ENCODE measurements around the gene BRME1. TPM values are rescaled to one million over a fixed set of nuclear protein-coding genes. Genes with fewer than 3 reads are reported as not detected.
"Not testable (repeated sequence)": the region's sequence is repeated elsewhere in the genome, so short reads cannot be mapped to it uniquely, and the experiment has no call there.

BRME1 gene
- total RNA-seq, 1 donor from 2014 or later: 2.9 TPM

DNA sequence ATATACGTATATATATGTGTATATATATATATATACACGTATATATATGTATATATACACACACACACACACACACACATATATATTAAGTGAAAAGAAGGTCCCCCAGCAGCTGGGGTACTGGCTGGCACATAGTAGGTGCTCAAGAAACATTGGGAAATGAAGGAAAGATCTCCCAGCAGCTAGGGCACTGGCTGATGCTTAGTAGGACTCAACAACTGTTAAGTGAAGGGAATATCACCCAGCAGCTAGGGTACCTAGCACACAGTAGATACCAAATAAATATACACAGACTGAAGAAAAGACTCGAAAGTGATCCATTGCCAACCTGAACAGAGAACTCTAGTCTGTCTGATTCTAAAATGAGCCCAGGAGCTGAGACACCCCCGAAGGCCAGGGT is 20.1 kb upstream of the BRME1 start:
- no peak overlapping the region for H3K4me3 Mint-ChIP-seq (ENCODE audit: unreplicated experiment)
- no peaks in the 10 kb centered on the region for H3K4me1 Mint-ChIP-seq (ENCODE audit: low read depth)
- H3K27ac Mint-ChIP-seq (ENCODE audit: unreplicated experiment): no peak overlapping the region
- no peaks in the 10 kb centered on the region for H3K27me3 Mint-ChIP-seq (ENCODE audit: low read depth)
- DNase-seq (ENCODE audit: low spot score): no peak
- peaks cover 3% of the 10 kb centered on the region for H3K9me3 Mint-ChIP-seq (ENCODE audit: low read depth)
- H3K36me3 Mint-ChIP-seq (ENCODE audit: low read depth): peaks cover 43% of the 10 kb centered on the region
- TF ChIP-seq, protein P1, sequence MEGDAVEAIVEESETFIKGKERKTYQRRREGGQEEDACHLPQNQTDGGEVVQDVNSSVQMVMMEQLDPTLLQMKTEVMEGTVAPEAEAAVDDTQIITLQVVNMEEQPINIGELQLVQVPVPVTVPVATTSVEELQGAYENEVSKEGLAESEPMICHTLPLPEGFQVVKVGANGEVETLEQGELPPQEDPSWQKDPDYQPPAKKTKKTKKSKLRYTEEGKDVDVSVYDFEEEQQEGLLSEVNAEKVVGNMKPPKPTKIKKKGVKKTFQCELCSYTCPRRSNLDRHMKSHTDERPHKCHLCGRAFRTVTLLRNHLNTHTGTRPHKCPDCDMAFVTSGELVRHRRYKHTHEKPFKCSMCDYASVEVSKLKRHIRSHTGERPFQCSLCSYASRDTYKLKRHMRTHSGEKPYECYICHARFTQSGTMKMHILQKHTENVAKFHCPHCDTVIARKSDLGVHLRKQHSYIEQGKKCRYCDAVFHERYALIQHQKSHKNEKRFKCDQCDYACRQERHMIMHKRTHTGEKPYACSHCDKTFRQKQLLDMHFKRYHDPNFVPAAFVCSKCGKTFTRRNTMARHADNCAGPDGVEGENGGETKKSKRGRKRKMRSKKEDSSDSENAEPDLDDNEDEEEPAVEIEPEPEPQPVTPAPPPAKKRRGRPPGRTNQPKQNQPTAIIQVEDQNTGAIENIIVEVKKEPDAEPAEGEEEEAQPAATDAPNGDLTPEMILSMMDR (IDR thresholded peaks at IDR 0.05): no peak

DNA sequence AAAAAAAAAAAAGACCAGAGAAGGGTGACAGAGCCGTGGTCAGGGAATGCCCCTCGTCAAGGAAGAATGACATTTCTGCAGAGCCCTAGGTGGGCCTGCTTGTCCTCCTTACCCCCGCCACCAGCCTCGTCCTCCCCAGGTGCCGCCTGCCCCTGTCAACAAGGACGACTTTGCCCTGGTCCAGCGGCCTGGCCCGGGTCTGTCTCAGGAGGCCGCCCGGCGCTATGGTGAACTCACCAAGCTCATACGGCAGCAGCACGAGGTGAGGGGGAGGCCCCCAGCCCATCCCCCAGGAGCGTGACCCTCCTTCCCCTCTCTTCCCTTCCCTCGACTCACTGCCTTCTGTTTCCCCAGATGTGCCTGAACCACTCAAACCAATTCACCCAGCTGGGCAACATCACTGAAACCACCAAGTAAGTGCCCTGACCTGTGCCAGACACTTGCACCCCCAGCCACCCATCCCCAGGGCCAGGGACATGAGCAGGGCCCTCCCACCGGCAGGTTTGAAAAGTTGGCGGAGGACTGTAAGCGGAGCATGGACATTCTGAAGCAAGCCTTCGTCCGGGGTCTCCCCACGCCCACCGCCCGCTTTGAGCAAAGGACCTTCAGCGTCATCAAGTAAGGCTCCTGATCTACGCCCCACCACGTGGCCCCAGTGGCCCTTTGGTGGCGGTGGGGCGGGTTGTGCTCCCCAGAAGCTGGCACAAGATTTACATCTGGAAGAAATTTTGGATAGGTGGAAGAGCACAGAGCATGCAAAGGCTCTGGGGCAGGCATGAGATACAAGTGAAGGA is 17.5 kb upstream of the BRME1 start:
- no peaks in the 10 kb centered on the region for H3K27me3 Mint-ChIP-seq (ENCODE audit: low read depth)
- no peaks in the 10 kb centered on the region for H3K4me1 Mint-ChIP-seq (ENCODE audit: low read depth)
- H3K9me3 Mint-ChIP-seq (ENCODE audit: low read depth): peaks cover 4% of the 10 kb centered on the region
- no peak overlapping the region for H3K27ac Mint-ChIP-seq (ENCODE audit: unreplicated experiment)
- TF ChIP-seq, protein P1 (IDR thresholded peaks at IDR 0.05): no peak
- DNase-seq (ENCODE audit: low spot score): no peak
- H3K36me3 Mint-ChIP-seq (ENCODE audit: low read depth): peaks cover 49% of the 10 kb centered on the region
- no peak overlapping the region for H3K4me3 Mint-ChIP-seq (ENCODE audit: unreplicated experiment)

DNA sequence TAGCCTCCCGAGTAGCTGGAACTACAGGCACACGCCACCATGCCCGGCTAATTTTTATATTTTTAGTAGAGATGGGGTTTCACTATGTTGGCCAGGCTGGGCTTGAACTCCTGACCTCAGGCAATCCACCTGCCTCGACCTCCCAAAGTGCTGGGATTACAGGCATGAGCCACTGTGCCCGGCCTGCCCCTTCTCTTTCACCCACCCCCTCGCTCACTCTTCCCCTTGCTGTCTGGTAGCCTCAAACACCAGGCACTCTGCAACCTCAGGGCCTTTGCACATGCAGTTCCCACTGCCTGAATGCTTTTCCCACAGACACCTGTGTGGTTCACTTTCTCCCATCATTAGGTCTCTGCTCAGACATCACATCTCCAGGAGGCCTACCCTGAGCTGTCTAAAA is 16.2 kb upstream of the BRME1 start:
- H3K27me3 Mint-ChIP-seq (ENCODE audit: low read depth); H3K9me3 Mint-ChIP-seq (ENCODE audit: low read depth); H3K27ac Mint-ChIP-seq (ENCODE audit: unreplicated experiment); DNase-seq (ENCODE audit: low spot score); H3K4me3 Mint-ChIP-seq (ENCODE audit: unreplicated experiment); H3K4me1 Mint-ChIP-seq (ENCODE audit: low read depth): not testable (repeated sequence)
- peaks cover 46% of the 10 kb centered on the region for H3K36me3 Mint-ChIP-seq (ENCODE audit: low read depth)

DNA sequence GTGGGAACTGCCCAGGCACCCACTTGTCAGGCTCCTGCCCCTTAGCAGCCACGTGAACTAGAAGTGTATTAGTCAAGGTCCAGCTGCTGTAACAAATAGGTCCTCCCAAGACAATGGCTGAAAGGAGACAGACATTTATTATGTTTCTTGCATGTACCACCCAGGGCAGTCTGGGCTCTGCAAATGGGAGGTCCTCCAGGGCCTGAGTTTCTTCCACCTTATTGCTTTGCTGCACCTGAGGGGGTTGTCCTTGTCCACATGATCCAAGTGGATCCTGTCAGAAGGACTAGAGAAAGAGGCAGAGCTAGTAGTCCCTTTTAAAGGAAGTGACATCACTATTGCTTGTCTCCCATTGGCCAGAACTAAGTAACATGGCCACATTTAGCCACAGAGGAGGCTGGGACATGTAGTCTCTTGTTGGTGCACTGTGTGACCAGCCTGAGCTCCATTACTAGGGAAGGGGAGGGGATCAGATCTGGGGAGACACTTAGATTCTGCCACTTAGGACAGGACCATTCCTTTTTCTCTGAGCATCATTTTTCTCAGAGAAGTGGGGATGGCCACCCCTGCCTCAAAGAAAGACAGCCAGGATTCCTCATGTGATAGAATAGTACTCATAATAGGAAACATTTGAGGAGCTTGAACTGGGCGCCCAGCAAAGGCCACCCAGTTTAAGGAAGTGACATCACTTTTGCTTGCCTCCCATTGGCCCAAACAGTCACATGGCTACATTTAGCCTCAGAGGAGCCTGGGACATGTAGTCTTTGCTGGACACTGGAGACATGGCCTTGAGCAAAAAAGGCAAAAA is 15.2 kb upstream of the BRME1 start:
- Mint-ChIP-seq H3K27me3 (ENCODE audit: low read depth) (no peaks in the 10 kb centered on the region), H3K27ac (ENCODE audit: unreplicated experiment) (no peak overlapping the region), H3K4me3 (ENCODE audit: unreplicated experiment) (no peak overlapping the region), H3K4me1 (ENCODE audit: low read depth) (no peaks in the 10 kb centered on the region), H3K36me3 (ENCODE audit: low read depth) (peaks cover 39% of the 10 kb centered on the region), H3K9me3 (ENCODE audit: low read depth) (peaks cover 4% of the 10 kb centered on the region)
- DNase-seq (ENCODE audit: low spot score): no peak
- TF ChIP-seq, protein P1 (IDR thresholded peaks at IDR 0.05): no peak

DNA sequence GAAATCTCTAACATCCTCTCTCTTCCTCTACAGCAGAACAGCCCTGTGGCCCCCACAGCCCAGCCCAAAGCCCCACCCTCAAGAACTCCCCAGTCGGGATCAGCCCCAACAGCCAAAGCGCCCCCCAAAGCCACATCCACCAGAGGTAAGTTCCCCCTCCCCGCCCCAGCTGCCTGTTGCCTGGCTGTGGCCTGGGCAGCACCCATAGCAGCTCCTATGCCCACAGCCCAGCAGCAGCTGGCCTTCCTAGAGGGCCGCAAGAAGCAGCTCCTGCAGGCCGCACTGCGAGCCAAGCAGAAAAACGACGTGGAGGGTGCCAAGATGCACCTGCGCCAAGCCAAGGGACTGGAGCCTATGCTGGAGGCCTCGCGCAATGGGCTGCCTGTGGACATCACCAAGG is 14.6 kb upstream of the BRME1 start:
- no peak for DNase-seq (ENCODE audit: low spot score)
- no peak overlapping the region for H3K4me3 Mint-ChIP-seq (ENCODE audit: unreplicated experiment)
- no peaks in the 10 kb centered on the region for H3K27me3 Mint-ChIP-seq (ENCODE audit: low read depth)
- TF ChIP-seq, protein P1 (IDR thresholded peaks at IDR 0.05): no peak
- H3K27ac Mint-ChIP-seq (ENCODE audit: unreplicated experiment): no peak overlapping the region
- peaks cover 38% of the 10 kb centered on the region for H3K36me3 Mint-ChIP-seq (ENCODE audit: low read depth)
- H3K9me3 Mint-ChIP-seq (ENCODE audit: low read depth): peaks cover 4% of the 10 kb centered on the region
- H3K4me1 Mint-ChIP-seq (ENCODE audit: low read depth): no peaks in the 10 kb centered on the region

Measured in chondrocyte (in vitro differentiated cells).